DND-41 (cell line): ENCODE data around the gene VWA8.

Experiments
- CTCF ChIP-seq: IDR thresholded peaks from 2 replicates; pipeline ENCODE4 v1.5.1; 2012; ENCODE audit warnings: borderline replicate concordance, low read length, moderate library complexity, mild to moderate bottlenecking; ENCODE audit not compliant: poor library complexity, severe bottlenecking; ENCODE audit errors: extremely low read depth
- EZH2 ChIP-seq: IDR thresholded peaks from 3 replicates; pipeline ENCODE4 v1.6.1; 2012; ENCODE audit warnings: borderline replicate concordance, low read depth, mild to moderate bottlenecking, moderate library complexity, low read length, inconsistent platforms; ENCODE audit not compliant: severe bottlenecking

- no peak for TF ChIP-seq CTCF
- no peak for TF ChIP-seq EZH2
Observed at GRCh38 chr13:41639237-41639904, 321.5 kb downstream of the VWA8 start.
